ENCODE data around the gene PHACTR3. TPM values are rescaled to one million over a fixed set of nuclear protein-coding genes. Genes with fewer than 3 reads are reported as not detected.

PHACTR3 gene
- total RNA-seq, 1 experiment from 2014 or later: not detected

GRCh38 chr20:59617221-59617620 is 12.9 kb downstream of the PHACTR3 start:
- Histone ChIP-seq H3K27me3 (ENCODE audit: insufficient read depth, low read length) (peaks cover 38% of the 10 kb centered on the region), H3K9me3 (ENCODE audit: control insufficient read depth in 1 of 2, insufficient read depth in 1 of 2, low read depth in 1 of 2, low read length in 2 of 2) (no peaks in the 10 kb centered on the region), H3K9me2 (ENCODE audit: insufficient read depth) (no peaks in the 10 kb centered on the region), H3K4me2 (ENCODE audit: low read length) (no peak overlapping the region), H4K20me1 (ENCODE audit: insufficient read depth) (no peaks in the 10 kb centered on the region), H2AFZ (ENCODE audit: low read depth, low read length, poor library complexity, severe bottlenecking) (no peak overlapping the region), H3K4me1 (ENCODE audit: control insufficient read depth in 1 of 2, insufficient read depth in 2 of 2, low read length in 2 of 2) (no peaks in the 10 kb centered on the region), H3K36me3 (ENCODE audit: control insufficient read depth in 1 of 2, insufficient read depth in 2 of 2, low read length in 2 of 2) (no peaks in the 10 kb centered on the region), H3K4me3 (replicated peaks in 1 of 2; ENCODE audit: low read depth in 1 of 2, low read length in 2 of 2) (no peak overlapping the region), H3K79me2 (ENCODE audit: insufficient read depth, low read length) (no peaks in the 10 kb centered on the region), H3K9ac (ENCODE audit: low read length) (no peak overlapping the region), H3K27ac (ENCODE audit: low read depth, low read length) (no peak overlapping the region)
- intact Hi-C loops (cut with micrococcal nuclease): no loop called here
- no TSS peak for BruUV-seq (replicated peaks)
- DNase-seq (ENCODE audit: low read depth, low spot score): no peak
- CTCF ChIA-PET: no interaction called here
- ATAC-seq: no peak
- TF ChIP-seq ATF3 (IDR thresholded peaks at IDR 0.05): no peak
- TF ChIP-seq YY1 (IDR thresholded peaks at IDR 0.05; ENCODE audit: extremely low read depth, insufficient replicate concordance, low read depth, low read length): no peak
- TF ChIP-seq CEBPB (IDR thresholded peaks at IDR 0.05; ENCODE audit: low read depth): no peak
- no peak for TF ChIP-seq ZBTB33 (IDR thresholded peaks at IDR 0.05; ENCODE audit: extremely low read depth, insufficient replicate concordance, low read length)
- no peak for TF ChIP-seq ZNF274 (IDR thresholded peaks at IDR 0.05; ENCODE audit: low read depth, low read length)
- TF ChIP-seq CBX3 (IDR thresholded peaks at IDR 0.05; ENCODE audit: low read depth): no peak
- POLR2A ChIA-PET: no interaction called here
- RAD21 ChIA-PET (ENCODE audit: low non-redundant PET in 1 of 2, low total read pairs in 2 of 2, uncharacterized antibody in 2 of 2, unreplicated experiment in 2 of 2): no interaction called here

GRCh38 chr20:59618131-59618530 is 13.8 kb downstream of the PHACTR3 start:
- H3K4me1 ChIP-seq (ENCODE audit: control insufficient read depth in 1 of 2, insufficient read depth in 2 of 2, low read length in 2 of 2): no peaks in the 10 kb centered on the region
- no peak for ATAC-seq
- no peaks in the 10 kb centered on the region for H3K9me2 ChIP-seq (ENCODE audit: insufficient read depth)
- no peak overlapping the region for H3K9ac ChIP-seq (ENCODE audit: low read length)
- no peak overlapping the region for H3K4me2 ChIP-seq (ENCODE audit: low read length)
- ChIA-PET CTCF (no interaction called here), RAD21 (ENCODE audit: low non-redundant PET in 1 of 2, low total read pairs in 2 of 2, uncharacterized antibody in 2 of 2, unreplicated experiment in 2 of 2) (no interaction called here), POLR2A (no interaction called here)
- H4K20me1 ChIP-seq (ENCODE audit: insufficient read depth): no peaks in the 10 kb centered on the region
- H3K36me3 ChIP-seq (ENCODE audit: control insufficient read depth in 1 of 2, insufficient read depth in 2 of 2, low read length in 2 of 2): no peaks in the 10 kb centered on the region
- H3K79me2 ChIP-seq (ENCODE audit: insufficient read depth, low read length): no peaks in the 10 kb centered on the region
- H3K27ac ChIP-seq (ENCODE audit: low read depth, low read length): no peak overlapping the region
- H3K27me3 ChIP-seq (ENCODE audit: insufficient read depth, low read length): peaks cover 40% of the 10 kb centered on the region
- H2AFZ ChIP-seq (ENCODE audit: low read depth, low read length, poor library complexity, severe bottlenecking): no peak overlapping the region
- no peak for DNase-seq (ENCODE audit: low read depth, low spot score)
- intact Hi-C loops (cut with micrococcal nuclease): no loop called here
- H3K4me3 ChIP-seq (replicated peaks in 1 of 2; ENCODE audit: low read depth in 1 of 2, low read length in 2 of 2): no peak overlapping the region
- no TSS peak for BruUV-seq (replicated peaks)
- H3K9me3 ChIP-seq (ENCODE audit: control insufficient read depth in 1 of 2, insufficient read depth in 1 of 2, low read depth in 1 of 2, low read length in 2 of 2): no peaks in the 10 kb centered on the region
- TF ChIP-seq ELF1 (IDR thresholded peaks at IDR 0.05; ENCODE audit: borderline replicate concordance, low read depth) (no peak), CEBPB (IDR thresholded peaks at IDR 0.05; ENCODE audit: low read depth) (no peak), ZBTB33 (IDR thresholded peaks at IDR 0.05; ENCODE audit: extremely low read depth, insufficient replicate concordance, low read length) (no peak), YY1 (IDR thresholded peaks at IDR 0.05; ENCODE audit: extremely low read depth, insufficient replicate concordance, low read depth, low read length) (no peak), EZH2phosphoT487 (IDR thresholded peaks at IDR 0.05; ENCODE audit: borderline replicate concordance) (no peak), EGR1 (IDR thresholded peaks at IDR 0.05; ENCODE audit: low read depth) (no peak), CTCF (IDR thresholded peaks at IDR 0.05 in 2 of 3, conservative IDR thresholded peaks at IDR 0.05 in 1 of 3; ENCODE audit: borderline replicate concordance in 1 of 3, insufficient read depth in 1 of 3, low read depth in 2 of 3, low read length in 2 of 3) (no peak), CBX3 (IDR thresholded peaks at IDR 0.05; ENCODE audit: low read depth) (no peak), SRF (IDR thresholded peaks at IDR 0.05; ENCODE audit: low read depth) (no peak), TCF7L2 (IDR thresholded peaks at IDR 0.05; ENCODE audit: borderline replicate concordance, extremely low read depth, insufficient read depth, insufficient read length) (no peak), ZNF274 (IDR thresholded peaks at IDR 0.05; ENCODE audit: low read depth, low read length) (no peak), SIN3A (IDR thresholded peaks at IDR 0.05; ENCODE audit: low read depth) (no peak)

All from HCT116 (cell line).